GM20000 (cell line): ENCODE data around the gene GDF11.

ENCODE experiments used
- DNase-seq: peaks from one replicate; pipeline ENCODE4 v3.0.0; 2012; ENCODE audit warnings: low spot score
- TF ChIP-seq, protein P1 (sequence below): IDR thresholded peaks from 2 replicates; pipeline ENCODE4 v1.5.1; 2012; ENCODE audit warnings: mild to moderate bottlenecking, control low read depth; ENCODE audit errors: extremely low read depth, missing control alignments

The GDF11 gene

DNA sequence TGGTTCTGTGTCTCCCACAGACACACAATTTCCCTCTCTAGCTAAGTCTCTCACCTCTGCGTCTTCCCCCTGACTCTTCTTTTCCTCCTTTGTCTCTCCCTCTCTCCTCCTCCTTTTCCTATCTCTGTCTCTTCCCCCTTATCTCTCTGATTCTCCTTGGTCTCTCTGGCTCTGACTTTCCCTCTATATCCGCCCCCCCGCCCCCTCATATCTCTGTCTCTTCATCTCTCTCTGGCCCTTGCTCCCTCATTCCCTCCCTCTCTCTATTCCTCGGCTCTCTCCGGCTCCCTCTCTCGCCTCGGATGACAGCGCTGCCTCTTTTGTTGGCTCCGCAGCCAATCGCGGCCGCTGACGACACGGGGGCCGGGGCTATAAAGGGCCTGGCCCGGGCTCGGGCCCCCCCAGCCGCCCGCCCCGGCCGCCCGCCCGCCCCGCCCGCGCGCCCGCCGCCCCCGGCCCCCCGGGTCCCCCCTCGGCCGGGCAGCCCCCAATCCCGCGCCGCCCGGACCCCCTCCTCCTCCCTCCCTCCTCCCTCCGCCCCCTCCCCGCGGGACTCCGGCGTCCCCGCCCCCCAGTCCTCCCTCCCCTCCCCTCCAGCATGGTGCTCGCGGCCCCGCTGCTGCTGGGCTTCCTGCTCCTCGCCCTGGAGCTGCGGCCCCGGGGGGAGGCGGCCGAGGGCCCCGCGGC, at the start of gene GDF11:
Gene GDF11, plus strand, starts transcription at position 404 of the 687 bp plus-strand sequence. Its CDS starts 195 bp downstream, at position 599.
- peak; percentile 90 for DNase-seq
- TF ChIP-seq, protein P1, sequence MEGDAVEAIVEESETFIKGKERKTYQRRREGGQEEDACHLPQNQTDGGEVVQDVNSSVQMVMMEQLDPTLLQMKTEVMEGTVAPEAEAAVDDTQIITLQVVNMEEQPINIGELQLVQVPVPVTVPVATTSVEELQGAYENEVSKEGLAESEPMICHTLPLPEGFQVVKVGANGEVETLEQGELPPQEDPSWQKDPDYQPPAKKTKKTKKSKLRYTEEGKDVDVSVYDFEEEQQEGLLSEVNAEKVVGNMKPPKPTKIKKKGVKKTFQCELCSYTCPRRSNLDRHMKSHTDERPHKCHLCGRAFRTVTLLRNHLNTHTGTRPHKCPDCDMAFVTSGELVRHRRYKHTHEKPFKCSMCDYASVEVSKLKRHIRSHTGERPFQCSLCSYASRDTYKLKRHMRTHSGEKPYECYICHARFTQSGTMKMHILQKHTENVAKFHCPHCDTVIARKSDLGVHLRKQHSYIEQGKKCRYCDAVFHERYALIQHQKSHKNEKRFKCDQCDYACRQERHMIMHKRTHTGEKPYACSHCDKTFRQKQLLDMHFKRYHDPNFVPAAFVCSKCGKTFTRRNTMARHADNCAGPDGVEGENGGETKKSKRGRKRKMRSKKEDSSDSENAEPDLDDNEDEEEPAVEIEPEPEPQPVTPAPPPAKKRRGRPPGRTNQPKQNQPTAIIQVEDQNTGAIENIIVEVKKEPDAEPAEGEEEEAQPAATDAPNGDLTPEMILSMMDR, result no peak

DNA sequence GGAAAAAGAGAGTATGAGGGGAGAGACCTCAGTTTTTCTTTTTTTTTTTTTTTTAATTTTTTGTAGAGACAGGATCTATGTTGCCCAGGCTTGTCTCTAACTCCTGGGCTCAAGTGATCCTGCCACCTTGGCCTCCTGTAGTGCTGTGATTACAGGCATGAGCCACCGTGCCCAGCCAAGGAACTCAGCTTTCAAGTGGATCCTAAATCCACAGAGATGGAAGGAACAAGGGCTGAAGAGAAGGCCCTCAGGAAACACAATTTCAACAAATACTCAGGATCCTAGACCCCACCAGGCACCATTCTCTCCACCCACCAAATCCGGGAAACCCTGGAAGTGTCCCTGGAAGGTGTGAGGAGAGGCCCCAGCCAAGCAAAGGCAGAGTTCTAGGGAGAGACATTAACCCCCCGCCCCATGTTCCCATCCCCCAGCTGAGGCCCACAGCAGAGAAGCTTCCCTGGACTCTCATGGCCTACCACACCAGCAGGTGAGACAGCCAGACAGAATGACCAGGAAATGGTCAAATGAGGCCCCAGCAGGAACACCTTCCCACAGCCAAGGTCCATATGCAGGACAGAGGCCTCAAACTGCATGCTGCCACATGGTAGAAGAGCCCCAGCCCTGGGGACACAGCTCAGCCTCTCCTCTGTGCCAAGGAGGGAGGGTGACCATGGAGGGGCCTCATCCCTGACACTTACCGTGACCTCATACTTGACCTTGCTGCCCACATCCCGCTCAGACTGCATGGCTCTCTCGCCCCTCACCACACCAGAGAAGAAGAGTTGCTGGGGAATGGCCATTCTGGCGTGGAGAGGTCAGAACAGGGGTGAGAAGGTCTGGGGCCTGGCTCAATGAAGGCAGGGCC, 49.4 kb upstream of the GDF11 start:
- TF ChIP-seq, protein P1, result no peak
- DNase-seq, result no peak

- TF ChIP-seq, protein P1, result no peak
- DNase-seq, result no peak
These were observed 48.8 kb upstream of the GDF11 start for GRCh38 chr12:55694188-55694515.

GRCh38 chr12:55694651-55695050, 48.3 kb upstream of the GDF11 start:
- TF ChIP-seq, protein P1, result no peak

GRCh38 chr12:55695349-55695748, 47.6 kb upstream of the GDF11 start:
- DNase-seq, result no peak
- TF ChIP-seq, protein P1, result no peak

More at GRCh38 chr12:55694651-55695050, 48.3 kb upstream of the GDF11 start:
- no peak for DNase-seq

GRCh38 chr12:55696141-55696540, 46.8 kb upstream of the GDF11 start:
- no peak for DNase-seq
- TF ChIP-seq, protein P1, result no peak

GRCh38 chr12:55696796-55697462, 46.0 kb upstream of the GDF11 start:
- TF ChIP-seq, protein P1, result no peak

More at GRCh38 chr12:55696796-55697462, 46.0 kb upstream of the GDF11 start:
- no peak for DNase-seq
